GM19397 (cell line): ENCODE data around the gene PKP1.

Experiments used
- ATAC-seq: cut with Tn5 transposase; IDR thresholded peaks from one replicate; pipeline ENCODE4 v1.9.1; 2021; ENCODE audit warnings: mild to moderate bottlenecking, moderate library complexity; ENCODE audit not compliant: unreplicated experiment

PKP1 gene

DNA sequence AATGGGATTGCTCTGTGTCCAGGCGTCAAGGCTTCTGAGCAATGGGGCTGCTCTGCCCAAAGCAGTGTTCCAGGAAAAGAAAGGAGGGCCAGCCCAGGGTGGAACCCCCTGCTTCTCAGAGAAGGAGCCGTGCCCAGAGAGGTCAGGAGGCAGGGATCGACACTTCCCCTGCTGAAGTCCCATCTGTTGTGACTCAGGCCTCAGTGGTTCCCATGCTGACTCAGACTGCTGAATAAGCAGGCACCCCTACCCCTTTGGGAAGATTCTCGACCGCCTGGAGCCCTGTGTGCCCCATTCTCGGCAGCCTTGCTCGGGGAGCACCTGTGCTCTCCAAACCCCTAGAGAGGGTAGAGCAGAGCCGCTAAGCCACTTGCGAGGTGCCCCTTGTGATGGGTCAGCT lies 23.9 kb downstream of the PKP1 start:
- no peak for ATAC-seq

DNA sequence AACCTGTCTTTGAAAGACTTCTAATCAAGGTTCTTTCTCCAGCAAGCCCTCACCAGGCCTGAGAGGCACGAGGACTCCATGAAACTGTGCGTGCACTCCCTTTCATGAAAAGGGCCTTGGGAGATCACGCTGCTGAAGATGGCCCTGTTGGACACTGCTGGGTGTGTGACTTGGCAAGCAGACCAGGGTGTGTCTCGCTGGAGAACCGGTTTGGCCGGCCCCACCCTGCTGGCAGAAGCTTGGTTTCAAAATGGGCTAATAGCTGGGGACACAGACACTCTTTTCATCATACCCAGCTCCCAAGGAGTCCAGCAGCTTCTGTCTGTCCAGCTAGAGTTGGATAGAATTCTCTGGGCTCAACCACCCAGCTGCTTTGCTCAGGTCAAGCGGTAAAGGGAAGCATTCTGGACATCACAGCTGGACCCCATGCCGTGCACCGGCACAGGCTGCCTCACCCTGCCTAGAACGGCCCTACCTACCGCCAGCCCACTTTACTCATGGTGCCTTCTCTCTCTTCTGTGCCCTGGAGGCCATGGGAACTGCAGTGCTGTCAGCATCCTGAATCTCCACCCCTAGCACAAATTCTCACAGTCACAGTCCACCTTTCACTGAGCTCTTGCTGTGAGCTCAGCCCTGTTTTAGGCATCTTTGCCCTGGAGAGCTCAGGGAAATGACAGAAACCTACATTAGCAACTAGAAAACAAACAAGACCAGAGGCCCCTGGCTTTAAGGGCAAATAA lies 24.6 kb downstream of the PKP1 start:
- no peak for ATAC-seq

DNA sequence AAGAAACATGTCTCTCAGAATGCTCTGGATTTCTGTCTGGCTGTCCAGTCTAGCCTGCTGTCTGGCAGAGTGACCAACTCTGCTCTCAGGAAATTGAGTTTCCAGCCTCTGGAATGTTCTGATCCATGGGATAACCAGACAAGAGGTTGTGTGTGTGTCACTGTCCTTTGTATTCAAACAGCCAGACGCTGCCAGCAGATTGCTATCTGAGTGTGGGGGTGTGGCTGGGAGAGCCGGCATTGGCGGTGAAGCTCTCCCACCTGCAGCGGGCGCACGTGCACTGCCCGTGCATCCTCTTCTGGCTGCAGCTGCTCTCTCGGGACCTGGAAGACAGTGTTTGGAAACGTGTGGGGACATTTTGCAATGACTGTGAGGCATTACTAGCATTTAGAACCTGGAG lies 26.1 kb downstream of the PKP1 start:
- no peak for ATAC-seq

DNA sequence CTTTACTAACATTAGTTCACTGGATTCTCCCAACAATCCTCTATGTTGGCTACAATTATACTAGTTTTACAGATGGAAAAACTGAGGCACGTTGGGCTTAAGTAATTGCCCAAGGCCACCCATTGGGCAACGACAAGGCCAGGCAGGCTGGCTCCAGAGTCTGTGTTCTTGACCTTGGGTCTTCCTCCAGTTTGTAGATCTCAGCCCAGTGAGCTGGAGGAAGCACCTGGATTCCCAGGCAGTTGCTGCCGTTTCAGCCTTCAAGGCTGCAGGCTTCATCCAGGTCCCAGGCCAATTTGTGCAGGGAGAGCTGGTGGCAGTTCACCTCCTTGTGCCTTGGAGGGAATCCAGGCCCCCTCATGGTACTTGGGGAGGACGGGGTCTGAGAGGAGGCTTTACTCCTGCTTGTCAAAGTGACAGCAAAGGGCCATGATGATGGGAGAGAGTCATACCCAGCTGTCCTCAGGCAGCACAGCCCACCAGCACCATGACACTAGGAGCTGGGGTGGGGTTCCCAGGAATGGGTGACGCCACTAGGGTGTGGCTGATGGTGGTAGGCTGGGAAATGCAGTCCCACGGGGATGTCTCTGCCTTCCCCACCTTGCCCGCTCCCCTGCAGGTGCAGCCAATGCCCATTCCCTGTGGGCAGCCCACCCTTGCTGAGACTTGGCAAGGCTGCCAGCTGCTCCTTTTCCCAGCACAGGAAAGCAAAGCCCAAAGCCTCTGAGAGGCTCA lies 27.1 kb downstream of the PKP1 start:
- no peak for ATAC-seq

DNA sequence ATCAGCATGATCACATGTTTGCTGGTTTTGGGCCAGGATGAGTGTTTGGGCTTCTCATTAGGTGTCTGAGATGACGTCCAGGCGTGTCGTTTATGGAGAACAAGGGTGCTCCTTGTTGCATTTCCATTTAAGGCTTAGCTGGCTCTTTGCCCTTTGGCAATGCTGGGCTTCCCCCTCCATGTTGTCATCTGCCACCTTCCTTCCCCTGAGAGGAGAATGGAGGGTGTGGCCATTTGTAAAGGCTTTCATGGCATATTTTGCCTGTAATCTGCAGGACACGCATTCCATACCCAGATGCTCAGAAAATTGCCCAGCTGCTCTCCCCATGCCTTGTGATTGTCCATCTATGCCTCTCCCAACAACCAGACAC lies 27.7 kb downstream of the PKP1 start:
- no peak for ATAC-seq

DNA sequence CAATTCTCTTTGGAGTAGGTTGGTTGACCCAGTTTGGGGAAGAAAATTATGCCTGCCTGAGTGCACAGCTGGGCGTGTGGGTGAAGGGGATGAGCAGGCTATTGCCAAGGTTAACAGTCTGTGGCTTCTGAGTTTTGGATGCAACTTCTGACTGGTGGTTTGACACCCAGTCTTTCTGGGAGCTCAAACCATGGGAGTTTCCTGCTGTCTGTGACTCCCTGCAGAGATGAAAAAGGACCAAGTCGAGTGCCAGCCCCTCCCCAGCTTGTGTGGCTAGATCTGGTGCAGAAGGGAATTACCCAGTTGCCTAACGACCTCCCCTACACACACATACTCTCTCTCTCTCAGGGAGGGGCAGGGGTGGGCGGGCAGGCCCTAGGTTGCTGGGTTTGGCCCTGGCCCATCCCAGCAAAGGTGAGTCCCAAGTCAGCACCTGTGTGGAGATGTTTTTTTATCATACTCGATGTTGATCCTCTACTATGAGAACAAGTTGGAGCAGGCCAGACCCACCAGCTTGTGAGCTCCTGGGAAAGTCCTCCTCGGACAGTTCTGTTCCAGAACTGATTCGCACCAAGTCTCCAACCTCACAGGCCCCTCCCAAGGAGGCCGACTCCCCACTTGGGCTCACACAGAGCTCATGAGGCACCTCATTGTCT lies 28.2 kb downstream of the PKP1 start:
- no peak for ATAC-seq

DNA sequence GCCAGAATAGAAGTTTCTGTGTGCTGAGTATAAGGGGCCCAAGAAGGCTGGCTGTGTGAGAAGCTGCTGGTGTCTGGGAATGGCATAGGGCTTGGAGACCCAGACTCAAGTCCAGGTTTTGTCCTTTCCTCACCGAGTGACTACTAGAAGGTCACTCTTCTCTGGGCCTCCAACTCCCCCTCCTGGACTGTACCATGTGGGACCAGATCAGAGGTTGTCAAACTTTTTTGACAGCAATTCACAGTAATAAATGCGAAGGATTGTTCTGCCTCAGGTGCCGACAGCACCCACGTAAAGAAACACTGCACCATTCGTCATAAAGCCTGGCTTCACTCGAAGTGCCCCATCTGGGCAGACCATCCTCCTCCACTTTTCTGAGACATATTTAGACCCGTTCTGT lies 29.0 kb downstream of the PKP1 start:
- ATAC-seq = no peak

DNA sequence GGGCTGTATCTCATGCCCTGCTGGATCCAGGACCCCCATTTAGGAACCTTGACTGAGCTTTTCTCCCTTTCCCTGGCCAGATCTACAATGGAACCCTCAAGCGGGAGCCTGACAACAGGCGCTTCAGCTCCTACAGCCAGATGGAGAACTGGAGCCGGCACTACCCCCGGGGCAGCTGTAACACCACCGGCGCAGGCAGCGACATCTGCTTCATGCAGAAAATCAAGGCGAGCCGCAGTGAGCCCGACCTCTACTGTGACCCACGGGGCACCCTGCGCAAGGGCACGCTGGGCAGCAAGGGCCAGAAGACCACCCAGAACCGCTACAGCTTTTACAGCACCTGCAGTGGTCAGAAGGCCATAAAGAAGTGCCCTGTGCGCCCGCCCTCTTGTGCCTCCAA lies 29.8 kb downstream of the PKP1 start:
- ATAC-seq = no peak

DNA sequence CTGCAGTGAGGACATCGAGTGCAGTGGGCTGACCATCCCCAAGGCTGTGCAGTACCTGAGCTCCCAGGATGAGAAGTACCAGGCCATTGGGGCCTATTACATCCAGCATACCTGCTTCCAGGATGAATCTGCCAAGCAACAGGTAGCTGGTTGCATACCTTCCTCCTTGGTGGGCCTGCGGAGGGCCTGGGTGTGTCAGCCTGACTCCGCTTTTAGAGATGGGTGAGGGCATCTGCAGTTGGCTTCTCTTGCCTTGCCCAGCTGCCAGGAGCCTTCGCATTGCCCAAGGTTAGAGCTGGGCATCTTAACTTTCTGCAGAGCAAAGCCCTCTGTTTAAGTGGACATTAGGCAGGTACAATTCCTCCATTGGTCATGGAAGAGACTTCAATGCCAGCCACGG lies 33.2 kb downstream of the PKP1 start:
- ATAC-seq = no peak

DNA sequence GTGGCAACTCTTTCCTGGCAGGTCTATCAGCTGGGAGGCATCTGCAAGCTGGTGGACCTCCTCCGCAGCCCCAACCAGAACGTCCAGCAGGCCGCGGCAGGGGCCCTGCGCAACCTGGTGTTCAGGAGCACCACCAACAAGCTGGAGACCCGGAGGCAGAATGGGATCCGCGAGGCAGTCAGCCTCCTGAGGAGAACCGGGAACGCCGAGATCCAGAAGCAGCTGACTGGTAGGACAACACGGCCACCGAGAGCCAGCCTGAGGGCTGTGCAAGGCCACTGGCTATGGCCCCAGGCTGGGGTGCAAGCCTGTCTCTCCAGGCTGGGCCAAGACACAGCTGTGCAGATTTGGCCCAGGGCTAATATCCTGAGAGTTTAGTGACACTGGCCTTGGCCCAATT lies 34.2 kb downstream of the PKP1 start:
- ATAC-seq = no peak

DNA sequence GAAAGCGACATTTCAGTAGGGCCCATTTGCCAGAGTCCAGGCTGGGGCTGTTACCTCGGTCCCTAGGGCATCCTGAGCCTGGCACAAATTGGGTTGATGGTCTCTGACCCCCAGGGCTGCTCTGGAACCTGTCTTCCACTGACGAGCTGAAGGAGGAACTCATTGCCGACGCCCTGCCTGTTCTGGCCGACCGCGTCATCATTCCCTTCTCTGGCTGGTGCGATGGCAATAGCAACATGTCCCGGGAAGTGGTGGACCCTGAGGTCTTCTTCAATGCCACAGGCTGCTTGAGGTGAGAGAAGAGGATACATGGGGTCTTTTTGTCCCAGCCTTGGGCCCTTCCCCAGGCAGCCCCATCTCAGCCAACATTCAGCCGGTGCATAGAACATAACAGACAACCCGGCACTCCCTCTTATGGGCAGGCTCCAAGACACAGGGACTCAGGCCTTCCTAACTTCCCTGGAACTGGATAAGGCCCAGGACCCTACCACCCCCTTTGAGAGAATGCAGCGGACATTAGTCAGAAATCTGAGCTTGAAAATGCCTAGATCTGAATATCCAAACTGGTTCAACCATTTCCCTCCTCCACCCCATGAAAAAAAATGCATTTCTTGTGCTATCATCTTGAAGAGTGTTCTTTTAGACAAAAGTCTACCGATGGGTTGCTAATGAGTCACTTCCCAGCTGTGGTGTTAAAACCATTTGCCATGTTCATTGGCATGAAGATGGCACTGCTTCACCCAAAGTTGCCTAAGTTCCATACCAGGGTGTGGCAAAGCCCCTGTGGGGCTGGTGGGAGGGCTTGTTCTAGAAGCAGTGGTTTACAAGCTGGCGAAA lies 35.4 kb downstream of the PKP1 start:
- no peak for ATAC-seq

DNA sequence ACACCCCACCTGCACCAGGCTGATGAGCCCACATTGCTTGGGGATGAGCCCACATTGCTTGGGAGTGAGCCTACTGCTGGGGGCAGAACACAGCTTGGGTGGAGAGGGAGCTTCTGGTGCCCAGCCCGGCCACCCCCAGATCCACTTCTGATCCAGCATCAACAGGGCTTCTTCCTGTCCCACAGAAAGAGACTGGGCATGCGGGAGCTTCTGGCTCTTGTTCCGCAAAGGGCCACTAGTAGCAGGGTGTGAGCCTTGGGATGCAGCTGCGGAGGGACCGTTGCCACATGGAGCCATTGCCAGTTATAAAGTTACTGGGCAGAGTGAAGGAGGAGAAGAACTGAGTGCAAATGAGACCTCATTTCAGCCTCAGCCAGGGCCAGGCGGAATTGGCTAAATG lies 36.3 kb downstream of the PKP1 start:
- no peak for ATAC-seq

DNA sequence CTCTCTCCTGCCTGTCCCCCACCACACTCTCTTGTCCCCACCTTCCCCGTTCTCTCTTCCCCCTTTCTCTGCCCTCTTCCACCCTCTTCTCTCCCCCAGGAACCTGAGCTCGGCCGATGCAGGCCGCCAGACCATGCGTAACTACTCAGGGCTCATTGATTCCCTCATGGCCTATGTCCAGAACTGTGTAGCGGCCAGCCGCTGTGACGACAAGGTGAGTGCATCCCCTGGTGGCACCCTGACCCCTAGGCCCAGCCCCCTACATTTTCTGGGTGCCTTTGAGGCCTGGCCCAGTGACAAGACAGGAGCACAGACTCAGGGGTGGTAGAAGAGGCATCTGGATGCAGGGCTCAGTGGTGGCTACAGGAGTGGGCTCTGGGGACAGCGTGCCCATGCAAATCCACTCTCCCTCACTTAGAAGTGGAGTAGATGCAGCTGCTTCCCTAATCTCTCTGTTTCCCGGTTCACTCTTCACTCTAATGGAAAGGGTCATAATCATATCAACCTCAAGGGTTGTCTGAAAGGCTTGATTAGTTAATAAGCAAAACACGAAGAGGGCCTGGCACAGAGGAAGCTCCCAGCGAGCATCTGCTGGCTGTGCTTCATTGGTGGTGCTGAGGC lies 37.0 kb downstream of the PKP1 start:
- ATAC-seq = no peak

DNA sequence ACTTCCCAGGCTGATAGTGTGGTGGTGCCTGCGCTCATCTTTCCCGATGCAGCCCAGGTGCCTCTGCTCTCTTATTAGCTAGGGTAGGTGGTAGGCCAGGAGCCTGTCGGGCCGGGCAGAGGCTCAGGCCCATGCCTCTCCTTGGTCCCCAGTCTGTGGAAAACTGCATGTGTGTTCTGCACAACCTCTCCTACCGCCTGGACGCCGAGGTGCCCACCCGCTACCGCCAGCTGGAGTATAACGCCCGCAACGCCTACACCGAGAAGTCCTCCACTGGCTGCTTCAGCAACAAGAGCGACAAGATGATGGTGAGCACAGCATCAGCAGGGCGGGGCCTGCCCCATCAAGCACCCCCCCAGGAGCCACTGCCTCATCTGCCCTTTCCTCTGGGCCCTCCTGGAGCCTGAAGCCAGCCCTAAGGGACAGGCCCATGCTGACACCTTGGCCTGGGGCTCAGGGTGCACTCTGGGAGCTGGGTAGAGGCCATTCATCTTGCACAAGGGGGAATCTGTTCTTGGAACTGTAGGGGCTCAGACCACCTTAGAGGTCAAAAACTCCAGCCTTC lies 38.6 kb downstream of the PKP1 start:
- ATAC-seq = no peak

DNA sequence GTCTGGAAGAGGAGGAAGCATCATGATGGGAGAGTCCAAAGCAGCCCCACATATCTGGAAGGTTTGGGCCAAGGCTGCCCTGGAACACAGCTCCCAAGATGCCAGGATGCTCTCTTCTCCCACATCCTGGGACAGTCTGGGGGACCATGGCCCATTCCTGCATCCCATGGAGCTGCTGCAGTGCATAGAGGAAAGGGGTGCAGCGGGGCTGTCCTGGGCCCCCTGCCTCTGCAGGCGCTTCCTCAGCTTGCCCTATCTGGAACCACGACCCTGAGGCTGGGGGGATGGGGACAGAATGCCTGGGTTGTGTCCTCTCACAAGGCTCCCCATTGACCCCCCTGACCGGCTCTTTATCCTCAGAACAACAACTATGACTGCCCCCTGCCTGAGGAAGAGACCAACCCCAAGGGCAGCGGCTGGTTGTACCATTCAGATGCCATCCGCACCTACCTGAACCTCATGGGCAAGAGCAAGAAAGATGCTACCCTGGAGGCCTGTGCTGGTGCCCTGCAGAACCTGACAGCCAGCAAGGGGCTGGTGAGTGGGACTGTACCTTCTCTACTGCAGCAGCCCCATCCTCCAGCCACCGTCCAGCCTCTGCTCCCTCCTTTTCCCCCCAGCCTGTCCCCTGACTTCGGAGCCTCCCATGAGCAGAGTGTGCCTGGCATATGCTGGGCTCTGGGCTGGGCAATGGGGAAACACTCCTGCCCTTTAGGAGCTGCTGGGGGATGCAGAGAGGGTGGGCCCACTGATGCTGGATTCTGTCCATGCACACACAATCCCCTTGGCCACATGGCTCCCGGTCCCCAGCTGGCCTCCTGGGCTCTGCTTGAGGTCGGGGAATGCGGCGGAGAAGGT lies 39.6 kb downstream of the PKP1 start:
- ATAC-seq = no peak

DNA sequence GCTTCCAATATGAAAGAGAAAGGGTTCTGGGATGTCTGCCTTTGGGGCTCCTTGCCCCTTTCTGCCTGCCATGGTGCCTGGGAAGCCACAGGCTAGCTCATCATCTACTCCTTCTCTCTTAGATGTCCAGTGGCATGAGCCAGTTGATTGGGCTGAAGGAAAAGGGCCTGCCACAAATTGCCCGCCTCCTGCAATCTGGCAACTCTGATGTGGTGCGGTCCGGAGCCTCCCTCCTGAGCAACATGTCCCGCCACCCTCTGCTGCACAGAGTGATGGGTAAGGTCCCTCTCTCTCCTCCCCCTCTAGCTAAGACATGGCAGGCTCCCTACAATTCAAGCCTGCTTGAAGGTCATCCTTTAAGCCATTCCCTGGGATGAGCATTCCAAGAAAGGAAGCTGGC lies 41.0 kb downstream of the PKP1 start:
- no peak for ATAC-seq

DNA sequence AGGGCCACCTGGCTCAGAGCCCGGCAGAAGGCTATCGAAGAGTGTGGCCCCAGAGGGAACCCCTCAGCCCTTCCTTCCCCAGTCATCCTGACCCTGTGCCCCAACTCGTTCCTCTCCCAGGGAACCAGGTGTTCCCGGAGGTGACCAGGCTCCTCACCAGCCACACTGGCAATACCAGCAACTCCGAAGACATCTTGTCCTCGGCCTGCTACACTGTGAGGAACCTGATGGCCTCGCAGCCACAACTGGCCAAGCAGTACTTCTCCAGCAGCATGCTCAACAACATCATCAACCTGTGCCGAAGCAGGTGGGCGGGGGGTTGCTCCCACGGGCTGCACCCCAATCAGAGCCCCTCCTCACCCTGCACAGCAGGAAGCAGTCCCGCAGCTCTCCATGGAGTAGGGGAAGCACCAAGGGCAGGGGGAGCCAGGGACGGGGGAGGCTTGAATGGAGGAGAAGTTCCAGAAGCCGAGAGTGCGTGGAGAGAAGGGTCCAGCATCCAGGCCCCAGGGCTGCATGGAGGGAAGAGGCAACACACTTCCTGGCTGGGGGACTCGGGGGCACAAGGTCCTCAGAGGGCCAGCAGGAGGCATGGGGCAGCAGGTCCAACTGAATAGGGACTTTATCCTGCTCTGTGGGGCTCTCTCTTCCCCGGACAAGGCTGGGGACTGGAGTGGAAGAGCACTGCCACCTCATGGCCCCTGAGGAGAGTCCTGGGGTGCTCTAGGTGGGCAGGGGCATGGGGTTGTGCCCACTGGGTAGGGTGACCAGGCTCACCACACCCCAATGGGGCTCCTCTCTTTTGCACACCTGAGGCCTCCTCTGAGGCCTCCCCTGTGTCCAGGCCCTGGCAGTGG lies 41.7 kb downstream of the PKP1 start:
- no peak for ATAC-seq

DNA sequence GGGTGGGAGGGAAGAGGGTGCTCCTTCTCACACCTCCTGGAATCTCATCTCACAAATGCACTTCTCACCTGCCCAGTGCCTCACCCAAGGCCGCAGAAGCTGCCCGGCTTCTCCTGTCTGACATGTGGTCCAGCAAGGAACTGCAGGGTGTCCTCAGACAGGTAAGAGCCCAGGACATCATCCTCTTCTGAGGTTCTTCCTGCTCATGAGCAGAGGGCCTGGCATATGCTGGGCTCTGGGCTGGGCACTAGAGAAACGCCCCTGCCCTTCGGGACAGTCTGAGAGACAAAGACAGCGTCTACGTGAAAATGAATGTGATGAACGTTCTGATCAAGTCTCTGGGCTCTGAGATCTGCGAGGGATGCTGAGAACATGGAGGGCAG lies 42.4 kb downstream of the PKP1 start:
- no peak for ATAC-seq

DNA sequence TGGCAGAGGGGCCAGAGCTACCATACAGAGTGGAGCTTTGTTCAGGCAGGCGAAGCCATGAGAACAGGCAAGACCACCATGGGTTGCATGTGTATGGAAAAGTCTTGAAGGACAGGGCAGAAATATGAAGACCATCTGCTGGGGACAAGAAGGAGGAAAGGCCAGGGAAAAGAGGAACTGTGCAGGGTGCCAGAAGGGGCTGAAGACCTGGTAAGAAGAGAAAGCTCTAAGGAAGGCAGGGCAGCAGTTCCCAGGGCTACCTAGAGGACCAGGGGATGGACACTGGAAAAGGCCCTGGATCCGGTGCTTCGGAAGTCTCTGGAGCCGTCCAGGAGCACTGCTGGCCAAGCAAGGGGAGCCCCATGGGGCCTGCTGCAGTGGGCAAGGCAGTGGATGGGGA lies 43.4 kb downstream of the PKP1 start:
- ATAC-seq = no peak
